Spleen (tissue), 11 donors: Measurements from ENCODE around the gene CTSH. TPM values are rescaled to one million over a fixed set of nuclear protein-coding genes. Genes with fewer than 3 reads are reported as not detected.

Source experiments
- DNase-seq: peaks from one replicate; pipeline ENCODE4 v3.0.0-alpha.2; 2020
- H3K27ac ChIP-seq, 8 donors: fragments of 200-600 bp; sonication (generic) in 7 of 8; 1 replicate in 4 of 8; 2 replicates in 4 of 8; pipeline versions ENCODE4 v1.5.0 to v1.8.0; 2016 to 2021; ENCODE audit warnings: inconsistent platforms in 4 of 8, mild to moderate bottlenecking in 4 of 8, moderate library complexity in 1 of 8
- H3K27me3 ChIP-seq, 7 donors: fragments of 200-600 bp; sonication (generic) in 6 of 7; replicated peaks in 1 of 7; 1 replicate in 4 of 7; 2 replicates in 3 of 7; pipeline versions ENCODE4 v1.5.0 to v1.8.0; 2016 to 2021; ENCODE audit warnings: inconsistent platforms in 3 of 7, mild to moderate bottlenecking in 1 of 7
- H3K36me3 ChIP-seq, 6 donors: fragments of 200-600 bp; sonication (generic) in 5 of 6; 1 replicate in 4 of 6; 2 replicates in 2 of 6; pipeline versions ENCODE4 v1.5.0 to v1.8.0; 2016 to 2021; ENCODE audit warnings: inconsistent platforms in 2 of 6
- H3K4me1 ChIP-seq, 6 donors: fragments of 200-600 bp; sonication (generic) in 5 of 6; 1 replicate in 3 of 6; 2 replicates in 3 of 6; pipeline versions ENCODE4 v1.5.0 to v1.8.0; 2016 to 2021; ENCODE audit warnings: inconsistent platforms in 3 of 6
- H3K4me3 ChIP-seq, 8 donors: fragments of 200-600 bp; sonication (generic) in 7 of 8; 1 replicate in 4 of 8; 2 replicates in 4 of 8; pipeline versions ENCODE4 v1.5.0 to v1.8.0; 2016 to 2021; ENCODE audit warnings: inconsistent platforms in 4 of 8, mild to moderate bottlenecking in 4 of 8, moderate library complexity in 2 of 8
- H3K9me3 ChIP-seq, 8 donors: fragments of 200-600 bp; sonication (generic) in 7 of 8; 1 replicate in 4 of 8; 2 replicates in 4 of 8; pipeline versions ENCODE4 v1.5.0 to v1.8.0; 2016 to 2021; ENCODE audit warnings: inconsistent platforms in 4 of 8
- POLR2A ChIP-seq, 3 donors: fragments of 450-650 bp; IDR thresholded peaks; one replicate each; pipeline ENCODE4 v1.5.1; 2017; ENCODE audit warnings: antibody characterized with exemption in 3 of 3, mild to moderate bottlenecking in 1 of 3
- POLR2AphosphoS5 ChIP-seq, 3 donors: sonication (generic); formaldehyde crosslinking; IDR thresholded peaks; one replicate each; pipeline ENCODE4 v1.5.1; 2017; ENCODE audit warnings: antibody characterized with exemption in 3 of 3
- WGBS, 5 donors: extraction: QIAGEN DNeasy Blood & Tissue Kit in 3 of 5; methylation state at CpG; one replicate each; pipeline versions ENCODE4 v1.1.5 to v1.1.7; 2013 to 2018; 5-methylcytosine and 5-hydroxymethylcytosine counted together
- intact Hi-C: fragments of 100-400 bp; cut with DNase I; formaldehyde crosslinking; loops from one replicate; pipeline ENCODE4 v1.15.0; 2023; ENCODE audit warnings: low total_unique reads
- polyA plus RNA-seq, 3 donors: library from polyadenylated mRNA; stranded (reverse); fragments of 200-250 nt; gene quantifications; one replicate each; pipeline ENCODE4 v1.2.1, GENCODE V29; 2013
- total RNA-seq, 7 donors: library from RNA; depleted of rRNA in 3 of 7; stranded (reverse); fragments of >200 nt in 3 of 7; fragmentation: NEBNext Ultra II Directional in 4 of 7; extraction: Animal tissue kit (Norgen Biotek cat#: 25700) in 4 of 7; gene quantifications; one replicate each; pipeline versions ENCODE4 v1.1.0 to v1.2.1, GENCODE V29; 2016 to 2021
- TF ChIP-seq, protein P1 (sequence below), 11 experiments: fragments of 200-600 bp in 7 of 11; fragments of 450-650 bp in 4 of 11; sonication (generic) in 4 of 11; IDR thresholded peaks in 8 of 11; conservative IDR thresholded peaks in 3 of 11; 1 replicate in 7 of 11; 2 replicates in 4 of 11; pipeline versions ENCODE4 v1.4.0 to v1.8.0; 2016 to 2021; ENCODE audit warnings: antibody characterized with exemption in 11 of 11, inconsistent platforms in 4 of 11, mild to moderate bottlenecking in 1 of 11
- donor health status: healthy with polysubstance abuse.
- donor health status: DM: no; HTN: no; CAD: no; lungs with moderate emphysema.
- donor health status: DM: no; HTN: no; CAD: no.
- donor health status: Bipolar disorder and iron deficiency.
- donor health status: healthy.
- donor health status: DM: no; HTN: no; CAD: no.
- donor health status: DM: yes; HTN: yes; CAD: no.

Gene CTSH
- total and polyA plus RNA-seq, 10 donors = 112 to 381 (median 256) TPM

DNA sequence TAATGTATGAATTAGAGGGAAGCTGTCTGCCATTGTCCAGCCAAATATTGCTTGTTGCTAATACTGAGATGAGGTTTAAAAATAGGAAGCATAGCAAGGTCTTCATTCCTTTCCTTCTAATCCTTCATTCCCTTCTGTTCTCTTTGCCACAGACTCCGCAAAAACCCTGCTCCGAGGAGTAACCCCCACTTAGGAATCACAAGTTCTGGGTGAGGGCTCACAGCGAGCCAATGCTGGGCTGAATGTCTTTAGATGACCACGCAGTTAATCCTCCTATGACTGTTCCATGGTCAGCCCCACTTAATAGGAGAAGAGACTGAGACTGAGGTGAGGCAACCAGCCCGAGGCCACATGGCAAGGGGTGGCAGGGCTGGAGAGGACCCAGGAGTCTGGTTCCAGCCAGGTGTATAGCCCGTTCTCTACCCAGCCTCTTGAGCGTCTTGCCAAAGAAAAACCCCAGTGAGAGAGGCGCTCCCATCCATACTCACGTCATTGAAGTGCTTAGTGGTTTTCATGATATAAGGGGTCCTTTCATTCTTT, 44.9 kb upstream of the CTSH start:
- H3K4me1 ChIP-seq = peaks cover 7 to 38% (median 17%) of the 10 kb centered on the region in 6 donors
- no peaks in the 10 kb centered on the region for H3K9me3 ChIP-seq
- TF ChIP-seq POLR2A (IDR thresholded peaks at IDR 0.05) = no peak
- TF ChIP-seq, protein P1, sequence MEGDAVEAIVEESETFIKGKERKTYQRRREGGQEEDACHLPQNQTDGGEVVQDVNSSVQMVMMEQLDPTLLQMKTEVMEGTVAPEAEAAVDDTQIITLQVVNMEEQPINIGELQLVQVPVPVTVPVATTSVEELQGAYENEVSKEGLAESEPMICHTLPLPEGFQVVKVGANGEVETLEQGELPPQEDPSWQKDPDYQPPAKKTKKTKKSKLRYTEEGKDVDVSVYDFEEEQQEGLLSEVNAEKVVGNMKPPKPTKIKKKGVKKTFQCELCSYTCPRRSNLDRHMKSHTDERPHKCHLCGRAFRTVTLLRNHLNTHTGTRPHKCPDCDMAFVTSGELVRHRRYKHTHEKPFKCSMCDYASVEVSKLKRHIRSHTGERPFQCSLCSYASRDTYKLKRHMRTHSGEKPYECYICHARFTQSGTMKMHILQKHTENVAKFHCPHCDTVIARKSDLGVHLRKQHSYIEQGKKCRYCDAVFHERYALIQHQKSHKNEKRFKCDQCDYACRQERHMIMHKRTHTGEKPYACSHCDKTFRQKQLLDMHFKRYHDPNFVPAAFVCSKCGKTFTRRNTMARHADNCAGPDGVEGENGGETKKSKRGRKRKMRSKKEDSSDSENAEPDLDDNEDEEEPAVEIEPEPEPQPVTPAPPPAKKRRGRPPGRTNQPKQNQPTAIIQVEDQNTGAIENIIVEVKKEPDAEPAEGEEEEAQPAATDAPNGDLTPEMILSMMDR (IDR thresholded peaks at IDR 0.05 in 8 of 11, conservative IDR thresholded peaks at IDR 0.05 in 3 of 11) = no peak
- no peak for TF ChIP-seq POLR2AphosphoS5 (IDR thresholded peaks at IDR 0.05)
- no peak overlapping the region for H3K27ac ChIP-seq
- H3K36me3 ChIP-seq = no peaks in the 10 kb centered on the region
- WGBS, 5 donors = 89 to 94% (median 90%) methylated on average over 9 of the region's 9 CpGs
- peak; percentile 51 for DNase-seq
- no peak overlapping the region for H3K4me3 ChIP-seq
- intact Hi-C loops = no loop called here
- peaks cover 0 to 1% (median 0%) of the 10 kb centered on the region in 7 donors for H3K27me3 ChIP-seq

DNA sequence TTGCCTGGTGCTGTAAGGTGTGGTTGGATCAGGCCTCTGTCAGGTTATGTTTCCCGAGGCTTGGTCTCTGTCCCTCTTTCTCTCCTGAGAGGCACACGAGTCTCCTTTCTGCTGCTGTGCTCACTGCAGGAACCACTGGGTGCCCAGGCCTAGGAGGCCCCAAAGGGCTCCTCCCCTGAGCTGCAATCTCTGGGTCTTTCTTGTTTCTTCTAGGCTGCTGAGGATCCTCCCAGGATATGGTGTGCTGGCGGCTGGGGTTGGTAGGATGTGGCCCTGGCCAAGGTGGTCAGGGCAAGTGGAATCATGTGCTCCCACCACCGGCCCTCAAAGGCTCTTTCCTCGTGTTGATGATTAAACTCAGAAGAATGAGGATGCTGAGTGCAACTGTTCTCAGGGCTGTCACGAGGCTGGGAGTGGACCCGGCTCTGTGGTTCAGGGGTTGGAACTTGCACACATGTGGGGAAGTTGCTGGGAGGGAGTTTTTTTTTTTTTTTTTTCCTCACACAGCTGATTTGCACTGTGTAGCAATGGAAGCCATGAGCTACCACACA, 43.6 kb upstream of the CTSH start:
- H3K27ac ChIP-seq = peak overlapping the region in 7 of 8 donors; percentile 31 to 72 (median 58)
- no peaks in the 10 kb centered on the region for H3K9me3 ChIP-seq
- WGBS, 5 donors = 17 to 25% (median 19%) methylated on average over 7 of the region's 7 CpGs
- peak; percentile 79 for DNase-seq
- no peak overlapping the region for H3K4me3 ChIP-seq
- H3K27me3 ChIP-seq = peaks cover 0 to 4% (median 0%) of the 10 kb centered on the region in 7 donors
- TF ChIP-seq, protein P1 (IDR thresholded peaks at IDR 0.05 in 8 of 11, conservative IDR thresholded peaks at IDR 0.05 in 3 of 11) = no peak
- TF ChIP-seq POLR2AphosphoS5 (IDR thresholded peaks at IDR 0.05) = peak in 2 of 3 donors; percentile 48 to 67
- intact Hi-C loops = no loop called here
- H3K4me1 ChIP-seq = peaks cover 7 to 38% (median 17%) of the 10 kb centered on the region in 6 donors
- no peaks in the 10 kb centered on the region for H3K36me3 ChIP-seq

DNA sequence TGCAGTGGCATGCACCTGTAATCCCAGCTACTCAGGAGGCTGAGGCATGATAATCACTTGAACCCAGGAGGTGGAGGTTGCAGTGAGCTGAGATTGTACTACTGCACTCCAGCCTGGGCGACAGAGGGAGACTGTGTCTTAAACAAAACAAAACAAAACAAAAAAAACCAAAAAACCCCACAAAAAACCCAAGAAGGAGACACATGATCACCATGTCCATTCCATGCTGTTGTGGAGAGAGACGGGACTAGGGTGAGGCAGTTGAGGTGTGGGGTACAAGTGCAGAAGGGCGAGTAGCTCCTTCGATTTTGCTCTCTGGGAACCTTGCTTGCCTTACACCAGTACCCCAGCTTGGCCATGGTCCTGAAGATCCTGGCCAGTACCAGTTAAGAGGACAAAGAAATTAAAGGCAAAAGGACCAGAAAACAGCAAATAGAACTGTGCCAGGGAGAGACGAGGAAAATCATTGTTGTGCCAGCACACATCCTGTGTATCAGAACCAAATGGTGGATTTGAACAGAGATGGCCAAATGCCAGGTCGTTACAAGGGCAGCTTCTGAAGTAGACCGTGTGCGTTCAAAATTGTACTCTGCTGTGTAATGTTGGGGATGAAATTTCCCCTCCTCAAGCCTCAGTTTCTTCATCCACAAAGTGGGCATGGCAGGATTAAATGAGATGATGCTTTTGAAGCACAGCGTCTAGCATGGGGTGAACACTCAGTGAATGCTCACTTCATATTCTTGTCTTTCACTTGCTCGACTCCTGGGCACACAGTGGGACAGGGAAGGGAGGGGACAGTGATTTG, 42.9 kb upstream of the CTSH start:
- no peak overlapping the region for H3K4me3 ChIP-seq
- H3K27ac ChIP-seq = peak overlapping the region in 7 of 8 donors; percentile 31 to 72 (median 58)
- WGBS, 5 donors = 75 to 82% (median 79%) methylated on average over 10 of the region's 10 CpGs

More for the DNA sequence above, 42.9 kb upstream of the CTSH start:
- Histone ChIP-seq H3K27me3 (peaks cover 0 to 4% (median 0%) of the 10 kb centered on the region in 7 donors), H3K36me3 (no peaks in the 10 kb centered on the region), H3K4me1 (peaks cover 7 to 35% (median 16%) of the 10 kb centered on the region in 6 donors), H3K9me3 (no peaks in the 10 kb centered on the region)
- intact Hi-C loops = no loop called here
- TF ChIP-seq POLR2A (IDR thresholded peaks at IDR 0.05) = no peak
- TF ChIP-seq POLR2AphosphoS5 (IDR thresholded peaks at IDR 0.05) = no peak
- TF ChIP-seq, protein P1 (IDR thresholded peaks at IDR 0.05 in 8 of 11, conservative IDR thresholded peaks at IDR 0.05 in 3 of 11) = no peak
- peak; percentile 17 for DNase-seq
